ENCODE data around the gene SBNO1.
A peak's percentile ranks its signal among the peaks of the same experiment; 100 is the strongest.
"Not testable (repeated sequence)": the region's sequence is repeated elsewhere in the genome, so short reads cannot be mapped to it uniquely, and the experiment has no call there.

Gene SBNO1

GRCh38 chr12:123364532-123365024, at the start of gene SBNO1:
Gene SBNO1 (minus strand): TSS chr12:123364847. CDS start chr12:123350441, 14,406 bp downstream.
- DNase-seq, result peak in 4 of 6 experiments; percentile 90 to 98 (median 92)

- DNase-seq, result no peak
Measured at GRCh38 chr12:123410041-123410412, 45.4 kb upstream of the SBNO1 start.

GRCh38 chr12:123409284-123410040, 44.8 kb upstream of the SBNO1 start:
- DNase-seq, result not testable (repeated sequence)

GRCh38 chr12:123408619-123409018, 44.0 kb upstream of the SBNO1 start:
- DNase-seq, result not testable (repeated sequence)

GRCh38 chr12:123407934-123408333, 43.3 kb upstream of the SBNO1 start:
- not testable (repeated sequence) for DNase-seq

- not testable (repeated sequence) for DNase-seq
Measured at GRCh38 chr12:123407269-123407668, 42.6 kb upstream of the SBNO1 start.

DNA sequence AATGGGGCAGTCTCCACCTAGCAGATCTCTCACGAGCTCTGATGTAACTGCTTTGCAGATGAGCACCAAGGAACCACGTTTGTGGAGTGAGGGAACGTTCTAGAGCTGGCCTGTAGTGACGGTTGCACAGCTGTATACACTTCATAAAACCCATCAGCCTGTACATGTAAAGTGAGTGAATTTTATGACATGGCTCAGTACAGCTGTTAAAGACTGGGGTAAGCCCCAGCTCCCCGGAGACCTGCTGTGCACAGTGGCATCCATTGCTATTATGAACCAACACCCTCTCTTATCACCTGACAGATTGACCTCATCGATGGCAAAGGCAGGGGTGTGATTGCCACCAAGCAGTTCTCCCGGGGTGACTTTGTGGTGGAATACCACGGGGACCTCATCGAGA, 39.9 kb upstream of the SBNO1 start:
- no peak for DNase-seq

DNA sequence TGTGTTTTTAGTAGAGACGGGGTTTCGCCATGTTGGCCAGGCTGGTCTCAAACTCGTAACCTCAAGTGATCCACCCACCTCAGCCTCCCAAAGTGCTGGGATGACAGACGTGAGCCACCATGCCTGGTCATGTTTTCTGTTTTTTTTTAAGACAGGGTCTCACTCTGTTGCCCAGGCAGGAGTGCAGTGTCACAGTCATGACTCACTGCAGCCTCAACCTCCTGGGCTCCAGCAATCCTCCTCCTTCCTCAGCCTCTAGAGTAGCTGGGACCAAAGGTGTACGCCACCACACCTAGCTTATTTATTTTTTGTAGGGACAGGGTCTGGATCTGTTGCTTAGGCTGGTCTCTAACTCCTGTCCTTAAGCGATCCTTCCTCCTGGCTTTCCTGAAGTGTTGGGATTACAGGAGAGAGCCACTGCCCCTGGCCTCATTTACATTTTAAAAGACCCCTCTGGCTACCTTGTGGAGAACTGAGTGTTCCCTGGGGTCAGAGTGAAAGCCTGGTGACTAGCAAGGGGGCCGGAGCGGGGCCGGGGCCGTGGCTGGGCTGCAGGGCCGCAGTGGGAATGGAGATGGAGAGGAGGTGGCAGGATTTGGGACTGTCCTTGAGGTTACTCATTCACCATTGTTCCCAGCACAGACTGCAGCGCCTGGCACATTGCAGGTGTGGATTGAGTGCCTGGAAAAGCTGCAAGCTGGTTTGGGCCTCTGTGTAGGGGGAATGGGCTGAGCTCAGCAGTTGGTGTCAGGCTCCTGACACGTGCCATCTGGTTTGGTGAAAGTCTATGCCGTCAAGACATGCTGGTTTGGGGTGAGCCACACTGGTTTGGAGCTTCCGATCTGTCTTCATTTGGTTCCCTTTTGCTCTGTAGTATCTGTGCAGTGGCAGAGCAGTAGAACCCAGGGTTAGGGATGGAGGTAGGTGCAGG, 37.4 kb upstream of the SBNO1 start:
- no peak for DNase-seq

DNA sequence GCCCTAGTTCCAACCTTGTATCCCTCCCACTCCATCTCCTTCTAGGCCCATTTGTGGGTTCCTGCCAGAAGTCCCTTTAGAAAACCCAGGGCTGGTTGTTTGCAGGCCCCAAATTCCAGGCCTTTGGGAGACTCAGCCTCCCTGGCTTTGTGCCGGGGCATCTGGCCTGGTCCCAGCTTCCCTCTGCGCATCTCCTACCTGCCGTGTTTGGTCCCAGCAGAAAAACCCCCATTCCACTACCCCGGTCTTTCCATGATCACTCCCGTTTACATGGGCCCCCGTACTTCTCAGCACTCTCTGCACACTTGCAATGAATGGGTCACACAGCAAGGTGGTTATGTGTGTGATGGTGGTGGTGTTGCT, 34.6 kb upstream of the SBNO1 start:
- no peak for DNase-seq

- DNase-seq, result no peak
Measured at GRCh38 chr12:123398550-123399254, 34.1 kb upstream of the SBNO1 start.

DNA sequence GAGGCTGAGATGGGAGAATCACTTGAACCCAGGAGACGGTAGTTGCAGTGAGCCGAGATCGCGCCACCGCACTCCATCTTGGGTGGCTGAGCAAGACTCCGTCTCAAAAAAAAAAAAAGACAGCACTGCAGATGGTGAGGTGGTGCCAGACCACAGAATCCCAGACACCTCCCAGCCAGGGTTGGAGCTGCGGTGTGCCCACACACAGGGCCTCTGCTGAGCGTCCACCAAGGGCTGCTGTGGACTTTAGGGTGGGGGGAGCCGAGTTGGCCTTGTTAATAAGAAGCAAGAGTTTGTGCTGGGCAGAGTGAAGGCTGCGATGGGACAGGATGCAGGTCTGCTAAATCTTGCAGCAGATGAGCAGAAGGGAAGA, 33.5 kb upstream of the SBNO1 start:
- no peak for DNase-seq

GRCh38 chr12:123397400-123397799, 32.8 kb upstream of the SBNO1 start:
- no peak for DNase-seq

DNA sequence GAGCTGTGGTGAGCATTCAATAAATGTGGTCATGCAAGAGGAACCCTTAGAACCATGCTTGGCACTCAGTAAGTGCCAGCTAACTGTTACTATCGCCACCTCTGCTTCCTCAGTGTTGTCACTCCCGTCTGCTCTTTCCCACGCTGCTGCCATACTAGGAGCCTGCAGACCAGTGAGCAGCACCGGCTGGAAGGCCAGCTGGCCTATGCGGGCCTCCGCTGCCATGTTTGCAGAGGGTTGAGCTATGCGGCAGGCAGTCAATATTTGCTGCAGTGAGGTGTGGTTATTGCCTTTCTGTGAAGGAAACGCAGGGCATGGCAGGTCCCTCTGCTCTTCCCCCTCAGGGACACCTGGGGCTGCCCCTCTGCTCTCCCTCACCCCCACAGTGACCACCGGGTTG, 32.3 kb upstream of the SBNO1 start:
- no peak for DNase-seq

- DNase-seq, result no peak
Measured at GRCh38 chr12:123396543-123396942, 31.9 kb upstream of the SBNO1 start.

GRCh38 chr12:123395236-123395635, 30.6 kb upstream of the SBNO1 start:
- DNase-seq, result no peak

- DNase-seq, result no peak
Measured at GRCh38 chr12:123393747-123394146, 29.1 kb upstream of the SBNO1 start.

DNA sequence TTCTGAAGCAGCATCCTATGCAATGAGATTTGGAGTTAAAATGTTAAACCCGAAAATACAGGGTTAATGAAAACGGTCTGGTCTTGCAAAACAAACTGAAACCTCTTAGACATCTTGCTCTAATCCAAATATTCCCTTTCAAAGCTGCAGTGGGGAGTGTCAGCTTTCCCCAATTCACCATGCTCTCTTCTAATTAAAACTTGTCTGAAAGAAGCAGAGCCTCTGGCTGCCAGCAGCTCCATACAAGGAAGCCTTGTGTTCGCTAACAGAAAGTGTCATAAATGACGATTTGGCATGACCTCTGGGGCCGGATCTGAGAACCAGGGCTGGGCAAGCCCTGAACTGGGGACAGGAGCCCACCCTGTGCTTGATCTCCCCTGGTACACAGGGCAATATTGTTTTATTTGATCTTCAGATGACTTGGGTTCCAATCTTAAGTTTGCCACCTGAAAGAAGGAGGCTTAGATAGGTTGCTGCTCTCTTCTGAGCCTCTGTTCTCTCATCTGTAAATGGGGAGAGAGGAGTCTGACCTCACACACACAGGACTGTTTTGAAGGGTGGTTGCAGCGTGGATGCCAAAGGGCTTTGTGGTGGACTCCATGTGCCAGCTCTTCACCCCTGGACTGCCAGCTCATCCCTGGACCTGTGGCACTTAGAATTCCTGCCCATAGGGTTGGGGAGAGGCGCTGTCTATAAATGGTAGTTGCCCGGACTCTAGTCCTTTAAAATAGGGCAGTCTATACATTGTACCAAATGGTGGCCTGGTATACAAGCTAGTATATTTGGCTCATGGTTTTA, 27.1 kb upstream of the SBNO1 start:
- no peak for DNase-seq

- DNase-seq, result no peak
Measured at GRCh38 chr12:123390498-123391426, 26.1 kb upstream of the SBNO1 start.

DNA sequence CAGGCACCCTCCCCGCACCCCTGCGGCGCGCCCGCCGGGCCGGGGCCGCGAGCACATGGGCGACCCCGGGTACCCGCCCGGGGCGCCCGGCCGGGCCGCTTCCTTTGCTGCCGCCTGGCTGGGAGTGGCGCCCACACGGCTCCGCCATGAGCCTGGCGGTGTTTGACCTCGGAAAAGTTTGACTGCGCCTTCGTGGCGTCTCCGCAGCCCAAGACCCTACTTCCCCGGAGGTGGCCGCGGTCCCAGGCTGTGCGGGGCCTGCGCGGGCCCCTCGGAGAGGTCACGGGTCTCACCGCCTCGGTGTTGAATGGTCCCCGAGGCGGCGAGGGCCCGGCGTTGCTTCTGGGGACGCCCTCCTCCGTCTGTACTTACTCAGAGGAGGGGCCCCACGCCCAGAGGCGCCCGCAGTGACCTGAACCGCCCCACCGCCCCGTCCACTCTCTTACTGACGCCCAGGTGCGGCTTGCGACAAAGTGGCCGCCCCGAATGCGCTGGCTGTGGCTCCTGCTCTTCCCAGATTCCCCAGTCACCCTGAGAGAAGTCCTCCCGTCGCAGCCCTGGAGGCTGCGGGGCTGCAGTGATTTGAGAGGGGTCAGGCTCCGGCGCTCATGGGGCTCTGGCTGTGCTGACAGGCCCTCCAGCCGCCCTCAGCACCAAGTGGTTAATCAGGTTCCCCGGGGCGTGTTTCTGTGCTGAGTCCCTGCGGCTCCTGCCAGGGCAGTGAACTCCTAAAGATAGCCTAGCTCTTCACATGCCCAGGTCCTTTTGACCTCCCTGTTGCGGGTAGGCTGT, 25.1 kb upstream of the SBNO1 start:
- DNase-seq, result peak in 2 of 6 experiments; percentile 21 to 47

GRCh38 chr12:123388951-123389559, 24.4 kb upstream of the SBNO1 start:
- peak in 2 of 6 experiments; percentile 15 to 47 for DNase-seq
